PFSK-1 (cell line): ENCODE data around the gene NME3.

Experiments used
- FOXP2 ChIP-seq: optimal IDR thresholded peaks from 2 replicates; pipeline ENCODE3; 2011; ENCODE audit warnings: borderline replicate concordance, control low read depth, inconsistent platforms; ENCODE audit not compliant: insufficient read depth; ENCODE audit errors: extremely low read length, extremely low read depth
- POLR2AphosphoS5 ChIP-seq: IDR thresholded peaks from 2 replicates; pipeline ENCODE4 v1.6.1; 2012; ENCODE audit warnings: low read depth, mild to moderate bottlenecking, control low read depth, low read length, moderate library complexity
- REST ChIP-seq, 2 experiments: IDR thresholded peaks; 2 replicates each; pipeline versions ENCODE4 v1.6.1 to v1.8.0; 2011 to 2012; ENCODE audit warnings: low read depth in 2 of 2, low read length in 2 of 2, control low read depth in 1 of 2, inconsistent platforms in 1 of 2, mild to moderate bottlenecking in 1 of 2, moderate library complexity in 1 of 2; ENCODE audit not compliant: insufficient read depth in 1 of 2
- SIN3A ChIP-seq: IDR thresholded peaks from 2 replicates; pipeline ENCODE4 v1.6.1; 2012; ENCODE audit warnings: mild to moderate bottlenecking, low read length, moderate library complexity, borderline replicate concordance; ENCODE audit not compliant: insufficient read depth
- TAF1 ChIP-seq: IDR thresholded peaks from 2 replicates; pipeline ENCODE4 v1.6.1; 2012; ENCODE audit warnings: low read length, control low read depth, borderline replicate concordance; ENCODE audit not compliant: insufficient read depth

The NME3 gene

GRCh38 chr16:1815461-1815860 is 44.1 kb upstream of the NME3 start:
- TF ChIP-seq FOXP2 (no peak), TAF1 (no peak), POLR2AphosphoS5 (no peak), REST (IDR thresholded peaks at IDR 0.05; ENCODE audit: insufficient read depth in 1 of 2, low read depth in 2 of 2, low read length in 2 of 2) (no peak), SIN3A (no peak)

GRCh38 chr16:1812732-1813163 is 41.4 kb upstream of the NME3 start:
- TF ChIP-seq POLR2AphosphoS5, result no peak
- no peak for TF ChIP-seq TAF1
- no peak for TF ChIP-seq SIN3A
- no peak for TF ChIP-seq FOXP2
- no peak for TF ChIP-seq REST (IDR thresholded peaks at IDR 0.05; ENCODE audit: insufficient read depth in 1 of 2, low read depth in 2 of 2, low read length in 2 of 2)

- TF ChIP-seq SIN3A (no peak), POLR2AphosphoS5 (no peak), FOXP2 (no peak), REST (IDR thresholded peaks at IDR 0.05; ENCODE audit: insufficient read depth in 1 of 2, low read depth in 2 of 2, low read length in 2 of 2) (no peak), TAF1 (no peak)
These were observed 39.2 kb upstream of the NME3 start for GRCh38 chr16:1810536-1810935.

- TF ChIP-seq TAF1, result no peak
- no peak for TF ChIP-seq FOXP2
- TF ChIP-seq REST (IDR thresholded peaks at IDR 0.05; ENCODE audit: insufficient read depth in 1 of 2, low read depth in 2 of 2, low read length in 2 of 2), result no peak
These were observed 38.8 kb upstream of the NME3 start for GRCh38 chr16:1810106-1810505.

GRCh38 chr16:1809281-1809801 is 38.0 kb upstream of the NME3 start:
- TF ChIP-seq REST (IDR thresholded peaks at IDR 0.05; ENCODE audit: insufficient read depth in 1 of 2, low read depth in 2 of 2, low read length in 2 of 2) (no peak), POLR2AphosphoS5 (no peak), TAF1 (no peak), FOXP2 (no peak), SIN3A (no peak)
